GOT3 (cell line): ENCODE measurements around the gene CSTPP1.

Source experiments
- DNase-seq: peaks from one replicate; lab custom pipeline; 2025; ENCODE audit warnings: mixed read lengths; lab: John Stamatoyannopoulos, UW

CSTPP1 gene

DNA sequence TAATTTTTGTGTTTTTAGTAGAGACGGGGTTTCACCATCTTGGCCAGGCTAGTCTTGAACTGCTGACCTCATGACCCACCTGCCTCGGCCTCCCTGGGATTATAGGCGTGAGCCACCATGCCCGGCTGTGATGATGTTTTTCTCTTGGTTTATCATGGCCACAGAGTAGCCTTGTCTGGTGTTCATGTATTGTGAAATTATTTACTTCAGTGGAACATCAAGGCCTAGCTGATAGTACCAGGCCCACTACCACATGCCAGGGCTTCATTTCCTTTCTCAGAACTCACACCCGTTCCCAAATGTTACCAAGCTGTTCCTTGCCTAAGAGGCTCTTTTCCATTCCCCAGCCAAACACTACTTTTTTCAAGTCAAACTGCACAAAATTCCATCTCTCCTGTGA is 272.1 kb downstream of the CSTPP1 start:
- no peak for DNase-seq
